PC-3 (cell line): ENCODE results near the gene SFN. TPM values are rescaled to one million over a fixed set of nuclear protein-coding genes. Genes with fewer than 3 reads are reported as not detected.

Source experiments
- ATAC-seq: fragments of 200-7000 bp; cut with Tn5 transposase; 2 replicates; pipeline ENCODE4 v1.9.1; 2020; ENCODE audit warnings: mild to moderate bottlenecking, moderate library complexity
- BruUV-seq: library from RNA; stranded (reverse); fragments of 400-500 nt; replicated peaks from 2 replicates; lab custom pipeline; 2021; lab: Mats Ljungman, UMichigan
- CTCF ChIA-PET: fragments of 300-600 bp; sonication (Branson Sonifier 250); formaldehyde crosslinking; loops from one replicate; lab custom pipeline; 2022; ENCODE audit warnings: antibody characterized with exemption; lab: Charles Lee
- POLR2A ChIA-PET: fragments of 300-600 bp; sonication (Branson Sonifier 250); formaldehyde crosslinking; loops from one replicate; lab custom pipeline; 2022; ENCODE audit warnings: antibody characterized with exemption; ENCODE audit not compliant: unreplicated experiment; lab: Charles Lee
- DNase-seq: peaks from one replicate; pipeline ENCODE4 v3.0.0-alpha.2; 2015
- H2AFZ ChIP-seq: fragments of 300-600 bp; sonication (generic); 2 replicates; pipeline ENCODE4 v1.6.0; 2016; ENCODE audit warnings: antibody characterized with exemption, low read length
- H3F3A ChIP-seq: fragments of 300-600 bp; sonication (generic); one replicate; pipeline ENCODE4 v1.6.0; 2017; ENCODE audit warnings: antibody characterized with exemption, low read length, control low read depth, mild to moderate bottlenecking; ENCODE audit not compliant: unreplicated experiment
- H3K27ac ChIP-seq: fragments of 300-600 bp; sonication (generic); 2 replicates; pipeline ENCODE4 v1.5.1; 2016; ENCODE audit warnings: mild to moderate bottlenecking, low read length
- H3K27me3 ChIP-seq: fragments of 300-600 bp; sonication (generic); 2 replicates; pipeline ENCODE4 v1.6.1; 2016; ENCODE audit warnings: low read length, mixed read lengths
- H3K36me3 ChIP-seq: fragments of 300-600 bp; sonication (generic); 2 replicates; pipeline ENCODE4 v1.6.1; 2016; ENCODE audit warnings: low read depth, mixed run types, low read length, mixed read lengths
- H3K4me1 ChIP-seq: fragments of 300-600 bp; sonication (generic); 2 replicates; pipeline ENCODE4 v1.5.1; 2016; ENCODE audit warnings: low read length; ENCODE audit not compliant: insufficient read depth
- H3K4me2 ChIP-seq: fragments of 300-600 bp; sonication (generic); 2 replicates; pipeline ENCODE4 v1.6.0; 2016; ENCODE audit warnings: low read length
- H3K4me3 ChIP-seq: fragments of 300-600 bp; sonication (generic); 2 replicates; pipeline ENCODE4 v1.5.1; 2016; ENCODE audit warnings: mild to moderate bottlenecking, low read length, mixed read lengths
- H3K79me2 ChIP-seq: fragments of 300-600 bp; sonication (generic); 2 replicates; pipeline ENCODE4 v1.6.1; 2017; ENCODE audit warnings: low read length, mixed read lengths
- H3K9ac ChIP-seq: fragments of 300-600 bp; sonication (generic); 2 replicates; pipeline ENCODE4 v1.6.0; 2016; ENCODE audit warnings: mild to moderate bottlenecking, low read length
- H3K9me2 ChIP-seq: fragments of 300-600 bp; sonication (generic); replicated peaks from 2 replicates; pipeline ENCODE4 v1.6.1; 2016; ENCODE audit warnings: mixed run types, low read length, mixed read lengths
- H3K9me3 ChIP-seq: fragments of 300-600 bp; sonication (generic); 2 replicates; pipeline ENCODE4 v1.6.1; 2016; ENCODE audit warnings: low read length, mixed read lengths
- H4K20me1 ChIP-seq: fragments of 300-600 bp; sonication (generic); 2 replicates; pipeline ENCODE4 v1.6.1; 2016; ENCODE audit warnings: low read length, mixed read lengths
- EZH2 ChIP-seq: fragments of 300-600 bp; sonication (generic); IDR thresholded peaks from one replicate; pipeline ENCODE4 v1.6.1; 2017; ENCODE audit warnings: antibody characterized with exemption, mild to moderate bottlenecking, low read length; ENCODE audit not compliant: unreplicated experiment
- EZH2phosphoT487 ChIP-seq: fragments of 300-600 bp; sonication (generic); IDR thresholded peaks from 2 replicates; pipeline ENCODE4 v1.6.1; 2018; ENCODE audit warnings: mild to moderate bottlenecking, antibody characterized with exemption, low read length, borderline replicate concordance
- intact Hi-C: fragments of 100-400 bp; cut with micrococcal nuclease; formaldehyde crosslinking; loops from 2 replicates; pipeline ENCODE4 v1.9.0; 2023
- total RNA-seq: library from RNA; depleted of rRNA; stranded (reverse); fragments of >200 nt; gene quantifications from 2 replicates; pipeline ENCODE4 v1.2.3, GENCODE V29; 2014
- TF ChIP-seq, protein P1 (sequence below): fragments of 300-600 bp; sonication (generic); conservative IDR thresholded peaks from 2 replicates; pipeline ENCODE4 v1.5.1; 2017; ENCODE audit warnings: antibody characterized with exemption, low read depth, mild to moderate bottlenecking, low read length

Gene SFN
- total RNA-seq, 1 experiment from 2014 or later = 411 TPM

DNA sequence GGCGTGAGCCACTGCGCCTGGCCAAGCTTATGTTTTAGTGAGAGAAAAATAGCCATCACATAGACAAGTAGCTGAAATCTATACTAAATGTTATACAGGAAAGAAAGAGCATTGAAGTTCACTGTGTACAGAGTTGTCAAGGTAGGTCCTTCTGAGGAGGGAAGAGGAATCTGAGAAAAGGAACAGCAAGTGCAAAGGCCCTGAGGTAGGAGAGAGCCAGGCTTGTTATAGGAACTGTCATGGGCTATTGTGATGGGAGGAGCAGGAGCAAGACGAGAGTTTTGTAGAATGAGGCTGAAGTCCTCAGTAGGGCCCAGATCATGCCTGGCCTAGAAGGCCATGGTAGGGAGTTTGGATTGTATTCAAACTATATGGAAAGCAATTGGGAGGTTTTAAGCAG, 31.9 kb upstream of the SFN start:
- Histone ChIP-seq H3K79me2 (peaks cover 55% of the 10 kb centered on the region), H3K9me2 (no peaks in the 10 kb centered on the region), H4K20me1 (no peaks in the 10 kb centered on the region), H3K4me1 (peaks cover 24% of the 10 kb centered on the region), H3K27me3 (no peaks in the 10 kb centered on the region), H3K27ac (peak overlapping the region; percentile 44; the same call in 1 of the 2 replicates), H2AFZ (no peak overlapping the region), H3K4me2 (peak overlapping the region; percentile 49; the same call in 1 of the 2 replicates), H3K36me3 (peaks cover 29% of the 10 kb centered on the region), H3F3A (no peaks in the 10 kb centered on the region), H3K9ac (no peak overlapping the region), H3K9me3 (no peaks in the 10 kb centered on the region), H3K4me3 (no peak overlapping the region)
- no peak for DNase-seq
- ChIA-PET POLR2A (no interaction called here), CTCF (no interaction called here)
- BruUV-seq = no TSS peak
- intact Hi-C loops = no loop called here
- TF ChIP-seq, protein P1, sequence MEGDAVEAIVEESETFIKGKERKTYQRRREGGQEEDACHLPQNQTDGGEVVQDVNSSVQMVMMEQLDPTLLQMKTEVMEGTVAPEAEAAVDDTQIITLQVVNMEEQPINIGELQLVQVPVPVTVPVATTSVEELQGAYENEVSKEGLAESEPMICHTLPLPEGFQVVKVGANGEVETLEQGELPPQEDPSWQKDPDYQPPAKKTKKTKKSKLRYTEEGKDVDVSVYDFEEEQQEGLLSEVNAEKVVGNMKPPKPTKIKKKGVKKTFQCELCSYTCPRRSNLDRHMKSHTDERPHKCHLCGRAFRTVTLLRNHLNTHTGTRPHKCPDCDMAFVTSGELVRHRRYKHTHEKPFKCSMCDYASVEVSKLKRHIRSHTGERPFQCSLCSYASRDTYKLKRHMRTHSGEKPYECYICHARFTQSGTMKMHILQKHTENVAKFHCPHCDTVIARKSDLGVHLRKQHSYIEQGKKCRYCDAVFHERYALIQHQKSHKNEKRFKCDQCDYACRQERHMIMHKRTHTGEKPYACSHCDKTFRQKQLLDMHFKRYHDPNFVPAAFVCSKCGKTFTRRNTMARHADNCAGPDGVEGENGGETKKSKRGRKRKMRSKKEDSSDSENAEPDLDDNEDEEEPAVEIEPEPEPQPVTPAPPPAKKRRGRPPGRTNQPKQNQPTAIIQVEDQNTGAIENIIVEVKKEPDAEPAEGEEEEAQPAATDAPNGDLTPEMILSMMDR = no peak
- TF ChIP-seq EZH2 (no peak), EZH2phosphoT487 (no peak)
- ATAC-seq = no peak

DNA sequence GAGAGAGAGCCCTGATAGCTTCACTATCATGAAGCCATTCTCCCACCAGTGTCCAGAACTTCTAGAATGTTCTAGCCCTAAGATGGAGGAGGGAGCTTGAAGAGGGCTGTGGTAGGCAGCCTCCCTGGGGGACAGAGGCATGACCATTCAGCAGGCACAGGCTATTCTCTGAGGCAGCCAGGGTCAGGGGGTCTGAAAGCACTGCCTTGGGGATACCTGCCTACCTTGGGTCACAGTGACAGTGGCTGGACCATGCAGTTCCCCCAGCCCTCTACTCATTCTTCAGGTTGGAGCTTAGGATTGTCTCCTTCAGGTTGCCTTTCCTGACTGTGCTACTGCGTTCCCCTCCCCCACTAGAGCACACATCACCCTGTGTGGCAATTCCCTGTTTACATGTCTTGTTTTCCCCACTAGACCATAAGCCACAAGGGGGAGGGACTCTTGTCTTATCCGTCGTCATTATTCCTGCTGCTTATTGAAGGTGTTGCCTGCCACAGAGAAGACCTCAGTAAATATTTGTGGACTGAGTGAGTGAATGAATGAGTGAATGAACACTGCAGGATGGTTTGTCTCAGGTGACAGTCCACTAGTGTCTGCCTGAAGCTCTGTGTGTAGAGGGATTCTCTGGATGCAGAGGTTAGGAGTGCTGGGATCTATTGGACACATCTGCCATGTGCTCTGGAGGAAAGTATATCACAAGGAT, 31.3 kb upstream of the SFN start:
- H3K4me3 ChIP-seq = no peak overlapping the region
- intact Hi-C loops = no loop called here
- no peaks in the 10 kb centered on the region for H3K9me3 ChIP-seq
- DNase-seq (peak; percentile 72), ATAC-seq (peak; percentile 37)
- peak overlapping the region; percentile 49 for H3K4me2 ChIP-seq
- peaks cover 55% of the 10 kb centered on the region for H3K79me2 ChIP-seq
- peak overlapping the region; percentile 44 for H3K27ac ChIP-seq
- no peaks in the 10 kb centered on the region for H3K9me2 ChIP-seq
- ChIA-PET CTCF (no interaction called here), POLR2A (interaction anchor here (0.5 kb wide), 1 partner anchor 21 kb away, joined by 4 read pairs; no protein-coding TSS in a partner anchor)
- H3K36me3 ChIP-seq = peaks cover 30% of the 10 kb centered on the region
- no peaks in the 10 kb centered on the region for H3K27me3 ChIP-seq
- no peak overlapping the region for H2AFZ ChIP-seq
- H3F3A ChIP-seq = no peaks in the 10 kb centered on the region
- no TSS peak for BruUV-seq
- no peak overlapping the region for H3K9ac ChIP-seq
- no peak for TF ChIP-seq EZH2
- TF ChIP-seq, protein P1 = no peak
- TF ChIP-seq EZH2phosphoT487 = no peak
- no peaks in the 10 kb centered on the region for H4K20me1 ChIP-seq
- peaks cover 21% of the 10 kb centered on the region for H3K4me1 ChIP-seq

DNA sequence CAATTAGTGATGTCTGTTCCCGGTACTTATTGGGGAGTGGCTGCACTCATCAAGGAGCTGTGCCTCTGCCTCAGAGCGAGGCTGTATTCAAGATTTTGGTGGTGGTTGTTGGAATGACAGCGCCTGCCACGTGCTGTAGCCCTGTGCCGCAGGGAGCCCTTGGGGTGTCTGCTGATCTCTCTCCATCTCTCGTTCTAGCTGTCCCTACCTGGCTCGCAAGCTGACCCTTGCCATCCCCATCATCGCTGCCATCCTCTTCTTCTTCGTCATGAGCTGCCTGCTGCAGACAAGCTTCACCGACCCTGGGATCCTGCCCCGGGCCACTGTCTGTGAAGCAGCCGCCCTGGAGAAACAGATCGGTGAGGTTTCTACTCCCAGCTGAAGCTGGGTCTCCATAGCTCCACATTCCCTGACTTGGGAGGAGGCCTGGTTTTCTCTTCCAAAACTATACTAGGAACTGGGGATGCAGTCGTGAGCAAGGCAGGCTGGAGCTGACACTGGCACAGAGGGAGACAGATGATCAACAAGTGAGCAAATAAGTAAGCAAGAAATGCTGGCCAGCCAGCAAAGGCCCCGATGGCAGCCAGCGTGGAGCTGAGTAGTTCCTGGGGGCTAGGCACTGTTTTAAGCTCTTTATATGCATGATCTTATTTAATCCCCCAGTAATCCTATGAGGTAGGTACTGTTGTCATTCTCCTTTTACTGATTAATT, 30.5 kb upstream of the SFN start:
- H3K9me2 ChIP-seq = no peaks in the 10 kb centered on the region
- H3K36me3 ChIP-seq = peaks cover 30% of the 10 kb centered on the region
- H3K4me1 ChIP-seq = peaks cover 21% of the 10 kb centered on the region
- no peak overlapping the region for H3K4me2 ChIP-seq
- BruUV-seq = no TSS peak
- ATAC-seq = no peak
- no peaks in the 10 kb centered on the region for H3K27me3 ChIP-seq
- no peaks in the 10 kb centered on the region for H3F3A ChIP-seq
- H3K9me3 ChIP-seq = no peaks in the 10 kb centered on the region
- ChIA-PET CTCF (no interaction called here), POLR2A (no interaction called here)
- H3K79me2 ChIP-seq = peaks cover 49% of the 10 kb centered on the region
- no peak overlapping the region for H3K9ac ChIP-seq
- no peak overlapping the region for H2AFZ ChIP-seq
- intact Hi-C loops = no loop called here
- no peak overlapping the region for H3K4me3 ChIP-seq
- peak overlapping the region; percentile 18 for H3K27ac ChIP-seq
- TF ChIP-seq EZH2 (no peak), EZH2phosphoT487 (no peak)
- TF ChIP-seq, protein P1 = no peak
- H4K20me1 ChIP-seq = no peaks in the 10 kb centered on the region
- no peak for DNase-seq
